Inflammatory macrophage treated with lipopolysaccharide for 1 hour (primary cell): ENCODE measurements around the gene NRBF2.
"Not testable (repeated sequence)": the region's sequence is repeated elsewhere in the genome, so short reads cannot be mapped to it uniquely, and the experiment has no call there.

Experiments used
- DNase-seq, 2 donors: peaks; one replicate each; pipeline ENCODE4 v3.0.0-alpha.2; 2020 to 2022

The NRBF2 gene

GRCh38 chr10:63119041-63119440 lies 14.1 kb upstream of the NRBF2 start:
- no peak for DNase-seq

DNA sequence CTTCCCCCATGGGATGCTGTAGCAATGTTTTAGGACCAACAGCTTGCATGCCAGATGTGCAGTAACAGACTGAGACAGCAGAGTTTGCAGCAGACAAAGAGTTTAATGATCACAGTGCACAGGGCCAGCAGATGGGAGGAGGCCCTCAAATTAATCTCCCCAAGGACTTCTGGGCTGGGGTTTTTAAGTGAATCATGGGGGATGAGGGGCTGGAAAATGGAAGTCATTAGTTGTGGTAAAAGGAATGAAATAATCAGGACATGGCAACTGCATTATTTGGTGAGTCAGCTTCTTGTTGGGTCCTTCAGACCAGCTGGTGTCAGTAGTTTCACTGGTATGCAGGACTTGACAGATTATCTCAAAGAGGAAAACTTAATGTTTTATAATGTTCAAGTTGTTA lies 12.6 kb upstream of the NRBF2 start:
- DNase-seq = no peak

GRCh38 chr10:63123727-63124362 lies 9.3 kb upstream of the NRBF2 start:
- DNase-seq = no peak

GRCh38 chr10:63125459-63125858 lies 7.7 kb upstream of the NRBF2 start:
- no peak for DNase-seq

DNA sequence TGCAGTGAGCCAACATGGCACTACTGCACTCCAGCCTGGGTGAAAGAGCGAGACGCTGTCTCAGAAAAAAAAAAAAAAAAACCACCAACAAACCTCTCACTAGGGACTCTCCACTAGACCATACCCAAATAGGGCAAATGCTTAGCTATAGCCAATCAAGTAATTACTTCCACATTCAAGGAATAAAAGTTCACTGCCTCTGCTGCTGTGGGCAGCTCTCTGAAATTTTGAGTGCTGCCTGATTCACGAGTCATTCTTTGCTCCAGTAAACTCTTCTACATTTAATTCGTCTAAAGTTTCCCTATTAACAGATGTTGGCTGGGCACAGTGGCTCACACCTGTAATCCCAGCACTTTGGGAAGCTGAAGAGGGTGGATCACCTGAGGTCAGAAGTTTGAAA lies 4.7 kb upstream of the NRBF2 start:
- no peak for DNase-seq

- DNase-seq = no peak
Observed at GRCh38 chr10:63129888-63130287, 3.2 kb upstream of the NRBF2 start.

DNA sequence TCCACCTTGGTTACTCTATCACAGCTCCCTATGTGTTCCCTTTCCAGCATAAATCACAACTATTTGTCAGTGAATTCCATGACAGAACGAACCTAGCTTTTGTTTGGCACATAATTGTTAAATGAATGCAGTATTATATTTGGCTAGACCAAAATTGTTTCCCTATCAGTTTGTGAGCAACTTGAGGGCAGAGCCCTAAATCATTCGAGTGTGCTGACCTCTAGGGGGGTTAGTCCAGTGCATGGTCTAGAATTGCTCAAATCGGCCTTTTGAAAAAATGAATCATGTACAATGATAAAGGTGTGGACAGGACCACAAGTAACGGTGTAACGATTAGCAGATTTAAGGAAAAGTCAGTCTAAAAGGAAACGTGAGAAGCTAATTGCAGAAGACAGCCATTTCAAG lies 475 bp upstream of the NRBF2 start:
- DNase-seq = no peak

DNA sequence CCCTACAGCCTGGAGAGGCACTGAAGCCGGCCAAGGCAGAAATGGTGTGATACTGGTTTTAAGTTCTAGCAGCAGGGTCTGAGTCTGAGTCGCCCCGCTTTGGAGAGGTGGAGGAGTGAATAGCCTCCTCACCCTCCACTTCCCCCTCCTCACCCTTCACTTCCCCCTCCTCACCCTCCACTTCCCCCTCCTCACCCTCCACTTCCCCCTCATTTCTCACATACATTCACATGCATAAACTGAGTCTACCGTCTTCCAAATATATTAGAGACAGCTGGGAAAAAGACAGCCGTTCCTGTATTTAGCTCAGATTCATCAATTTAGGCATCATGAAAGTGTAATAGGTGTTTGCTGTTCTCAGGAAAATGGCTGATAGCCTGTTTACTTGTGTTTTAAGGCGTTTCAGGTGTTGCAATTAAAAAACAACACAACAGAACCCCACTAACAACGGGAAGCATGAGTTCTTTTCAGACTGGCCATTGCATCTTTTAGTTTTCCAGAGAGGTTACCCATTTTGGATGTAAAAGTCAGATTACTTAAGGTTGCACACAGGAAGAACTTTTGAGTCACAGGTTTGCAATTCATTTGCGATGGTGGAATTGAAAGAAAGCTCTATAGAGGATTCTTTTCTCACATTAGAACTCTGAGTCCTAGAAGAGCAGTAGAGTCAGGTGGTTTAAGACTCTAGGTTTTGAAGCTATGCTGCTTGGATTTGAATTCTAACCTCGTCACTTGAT lies 861 bp downstream of the NRBF2 start:
- peak; percentile 24 to 31 for DNase-seq

GRCh38 chr10:63137306-63137705 lies 4.2 kb downstream of the NRBF2 start:
- peak; percentile 56 to 81 for DNase-seq

DNA sequence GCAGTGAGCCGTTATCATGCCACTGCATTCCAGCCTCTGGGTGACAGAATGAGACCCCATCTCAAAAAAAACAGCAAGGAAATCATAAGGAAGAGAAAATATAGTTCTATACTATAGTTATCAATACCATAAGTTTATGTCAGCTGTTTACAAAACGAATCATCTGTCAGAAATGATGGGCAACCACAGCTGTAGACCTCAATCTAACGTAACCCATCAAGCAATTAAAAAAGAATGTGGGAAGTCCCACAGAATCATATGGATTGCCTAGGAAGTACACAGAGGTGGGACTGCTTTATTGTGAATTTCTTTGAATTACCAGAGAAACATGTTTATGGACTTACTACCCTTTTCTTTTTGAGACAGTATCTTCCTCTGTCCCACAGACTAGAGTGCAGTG lies 6.9 kb downstream of the NRBF2 start:
- DNase-seq = no peak

DNA sequence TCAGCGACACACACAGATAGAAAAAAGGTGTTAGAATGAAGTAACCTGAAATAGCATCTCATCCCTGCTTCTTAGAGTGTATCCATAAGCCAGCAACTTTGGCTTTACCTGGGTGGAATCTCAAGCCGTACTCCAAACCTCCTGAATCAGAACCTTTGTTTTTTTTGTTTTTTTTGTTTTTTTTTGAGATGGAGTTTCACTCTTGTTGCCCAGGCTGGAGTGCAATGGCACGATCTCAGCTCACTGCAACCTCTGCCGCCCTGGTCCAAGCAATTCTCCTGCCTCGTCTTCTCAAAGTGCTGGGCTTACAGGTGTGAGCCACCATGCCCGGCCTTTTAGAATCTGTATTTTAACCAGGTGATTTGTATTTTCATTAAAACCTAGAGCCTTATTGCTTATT lies 9.0 kb downstream of the NRBF2 start:
- no peak for DNase-seq

DNA sequence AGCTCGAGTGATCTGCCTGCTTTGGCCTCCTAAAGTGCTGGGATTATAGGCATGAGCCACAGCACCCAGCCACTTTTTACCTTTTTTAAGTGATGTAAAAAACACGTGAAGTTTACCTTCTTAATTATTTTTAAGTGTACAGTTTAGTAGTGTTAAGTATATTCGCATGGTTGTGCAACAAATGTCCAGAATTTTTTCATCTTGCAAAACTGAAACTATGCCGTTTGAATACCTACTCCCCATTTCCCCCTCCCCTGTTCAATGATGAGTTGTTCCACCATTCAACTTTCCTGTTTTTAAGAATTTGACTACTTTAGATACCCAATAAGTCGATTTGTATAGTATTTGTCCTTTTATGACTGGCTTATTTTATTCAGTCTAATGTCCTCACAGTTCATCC lies 10.9 kb downstream of the NRBF2 start:
- DNase-seq = peak; percentile 23 to 49

GRCh38 chr10:63145782-63146181 lies 12.7 kb downstream of the NRBF2 start:
- no peak for DNase-seq

DNA sequence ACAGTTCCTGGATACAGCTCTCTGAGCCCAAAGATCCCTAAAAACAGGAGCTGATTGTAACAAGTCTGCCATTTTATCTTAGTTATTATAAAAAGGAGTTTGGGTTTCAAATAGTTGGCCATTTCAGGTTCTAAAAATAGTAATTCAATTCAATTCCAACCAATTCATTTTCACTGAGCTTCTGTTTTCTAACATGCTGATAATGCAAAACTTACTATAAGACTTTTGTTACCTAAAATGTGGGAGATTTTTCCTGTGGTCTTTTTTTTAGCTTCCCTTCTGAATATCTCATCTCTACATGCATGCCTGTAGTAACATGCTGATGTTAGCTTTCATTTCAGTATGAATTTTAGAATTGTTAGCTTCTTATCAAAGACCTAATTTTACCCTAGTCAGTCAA lies 13.4 kb downstream of the NRBF2 start:
- no peak for DNase-seq

DNA sequence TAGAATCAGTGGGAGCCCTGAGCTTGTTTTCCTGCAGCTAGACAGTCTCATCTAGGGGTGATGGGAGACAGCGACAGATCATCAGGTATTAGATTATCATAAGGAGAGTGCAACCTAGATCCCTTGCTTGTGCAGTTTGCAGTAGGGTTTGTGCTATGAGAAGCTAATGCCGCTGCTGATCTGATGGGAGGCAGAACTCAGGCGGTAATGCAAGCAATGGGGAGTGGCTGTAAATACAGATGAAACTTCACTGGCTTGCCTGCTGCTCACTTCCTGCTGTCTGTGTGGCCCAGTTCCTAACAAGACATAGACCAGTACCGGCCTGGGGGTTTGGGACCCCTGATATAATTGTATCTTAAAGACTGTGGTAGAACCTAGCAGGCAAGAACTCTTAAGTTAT lies 17.6 kb downstream of the NRBF2 start:
- no peak for DNase-seq

DNA sequence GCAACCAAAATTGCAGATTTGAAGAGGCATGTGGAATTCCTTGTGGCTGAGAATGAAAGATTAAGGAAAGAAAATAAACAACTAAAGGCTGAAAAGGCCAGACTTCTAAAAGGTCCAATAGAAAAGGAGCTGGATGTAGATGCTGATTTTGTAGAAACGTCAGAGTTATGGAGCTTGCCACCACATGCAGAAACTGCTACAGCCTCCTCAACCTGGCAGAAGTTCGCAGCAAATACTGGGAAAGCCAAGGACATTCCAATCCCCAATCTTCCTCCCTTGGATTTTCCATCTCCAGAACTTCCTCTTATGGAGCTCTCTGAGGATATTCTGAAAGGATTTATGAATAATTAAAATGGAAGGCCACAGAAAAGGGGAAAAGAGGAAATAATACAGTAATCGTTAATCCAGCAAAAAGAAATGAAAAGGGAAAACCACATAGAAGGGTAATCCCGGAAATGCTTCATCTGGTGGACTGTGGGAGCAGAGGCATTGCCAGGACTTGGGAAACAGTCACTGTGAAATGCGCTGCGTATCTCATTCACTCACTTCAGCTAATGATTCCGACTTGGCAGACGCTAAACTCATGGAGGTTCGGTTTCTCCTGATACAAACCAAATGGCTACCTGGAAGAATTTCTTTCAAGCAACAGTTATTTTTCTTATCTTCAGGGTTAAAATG lies 20.9 kb downstream of the NRBF2 start:
- DNase-seq = not testable (repeated sequence)

- DNase-seq = no peak
Observed at GRCh38 chr10:63154546-63155387, 21.6 kb downstream of the NRBF2 start.

GRCh38 chr10:63155388-63156020 lies 22.4 kb downstream of the NRBF2 start:
- DNase-seq = peak; percentile 35 to 49

GRCh38 chr10:63156236-63156635 lies 23.1 kb downstream of the NRBF2 start:
- no peak for DNase-seq

DNA sequence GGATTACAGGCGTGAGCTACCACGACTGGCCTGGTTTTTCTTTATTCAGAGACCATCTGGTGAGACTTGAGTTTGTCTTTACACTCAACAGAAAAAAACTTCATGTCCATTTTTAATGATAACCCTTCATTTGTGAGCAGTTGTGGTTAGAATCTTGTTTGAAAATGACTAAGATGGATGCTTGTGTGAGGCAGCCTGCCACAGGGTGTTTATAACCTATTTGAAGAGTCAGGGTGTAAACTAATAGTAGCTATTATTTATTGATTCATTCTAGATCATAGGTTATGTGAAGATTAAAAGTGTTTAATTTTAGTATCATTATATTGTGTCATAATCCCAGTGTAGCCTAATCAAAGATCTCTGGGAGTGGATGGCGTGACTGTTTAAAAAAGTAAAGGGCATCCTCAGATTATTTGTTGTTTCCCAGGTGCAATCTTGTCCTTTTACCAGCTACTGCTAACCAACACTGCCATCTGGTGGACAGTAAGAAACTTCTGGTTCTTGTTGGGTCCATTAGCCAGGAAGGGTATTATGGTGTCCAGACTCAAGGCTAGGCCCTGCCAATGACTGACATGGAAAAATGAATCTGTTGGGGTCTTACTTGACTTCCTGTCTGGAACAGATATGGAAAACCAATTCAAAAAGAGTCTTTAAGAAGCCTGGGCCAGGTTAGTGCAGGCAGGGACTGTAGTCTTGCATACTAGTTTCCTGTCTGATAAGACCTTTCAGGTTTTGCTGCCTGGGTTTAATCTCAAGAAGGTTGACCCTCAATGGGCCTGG lies 24.9 kb downstream of the NRBF2 start:
- DNase-seq = peak; percentile 47 to 80

DNA sequence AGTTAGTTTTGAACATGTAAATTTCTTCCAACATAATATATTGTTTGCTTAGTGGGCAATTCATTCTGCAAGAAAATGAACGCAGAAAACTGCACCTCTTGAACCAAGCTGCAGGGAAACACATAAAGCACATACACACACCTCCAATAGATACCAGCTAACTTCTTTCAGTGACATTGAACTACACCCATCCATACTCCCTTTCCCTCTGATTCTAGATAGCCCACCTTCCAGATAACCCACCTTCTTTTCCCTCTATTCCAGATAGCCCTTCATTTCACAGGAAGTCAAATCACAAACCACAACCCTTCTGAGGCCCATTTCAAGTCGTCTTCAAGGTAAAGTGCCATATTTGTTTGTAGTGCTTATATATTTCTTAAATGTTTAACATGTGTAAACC lies 28.5 kb downstream of the NRBF2 start:
- DNase-seq = no peak

- DNase-seq = no peak
Observed at GRCh38 chr10:63164166-63164623, 31.1 kb downstream of the NRBF2 start.
